ENCODE results near the gene NUP62CL. TPM values are rescaled to one million over a fixed set of nuclear protein-coding genes. Genes with fewer than 3 reads are reported as not detected.
A peak's percentile ranks its signal among the peaks of the same experiment; 100 is the strongest.
"Not testable (repeated sequence)": the region's sequence is repeated elsewhere in the genome, so short reads cannot be mapped to it uniquely, and the experiment has no call there.

Gene NUP62CL, protein sequence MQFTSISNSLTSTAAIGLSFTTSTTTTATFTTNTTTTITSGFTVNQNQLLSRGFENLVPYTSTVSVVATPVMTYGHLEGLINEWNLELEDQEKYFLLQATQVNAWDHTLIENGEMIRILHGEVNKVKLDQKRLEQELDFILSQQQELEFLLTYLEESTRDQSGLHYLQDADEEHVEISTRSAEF
- total RNA-seq = 0.46 TPM
- long read RNA-seq, partial matches to known transcripts = 0 of 1 reads
- long read RNA-seq, other reads (novel, unspliced or antisense) = 1 of 1 reads

GRCh38 chrX:107205770-107206696, at the start of gene NUP62CL, which contains the start of gene DNAAF6:
Gene NUP62CL, minus strand, starts transcription at chrX:107206433. Its CDS starts 31,287 bp downstream, at chrX:107175146.
Gene DNAAF6, plus strand, starts transcription at chrX:107206611. Its CDS starts 6,265 bp downstream, at chrX:107212876.
- DNase-seq (peak; percentile 63), ATAC-seq (ENCODE audit: poor library complexity) (peak; percentile 92)
- intact Hi-C loops (cut with DNase I) = no loop called here

- intact Hi-C loops (cut with DNase I) = no loop called here
- DNase-seq (no peak), ATAC-seq (ENCODE audit: poor library complexity) (no peak)
Measured at GRCh38 chrX:107228486-107228819, 22.2 kb upstream of the NUP62CL start.

DNA sequence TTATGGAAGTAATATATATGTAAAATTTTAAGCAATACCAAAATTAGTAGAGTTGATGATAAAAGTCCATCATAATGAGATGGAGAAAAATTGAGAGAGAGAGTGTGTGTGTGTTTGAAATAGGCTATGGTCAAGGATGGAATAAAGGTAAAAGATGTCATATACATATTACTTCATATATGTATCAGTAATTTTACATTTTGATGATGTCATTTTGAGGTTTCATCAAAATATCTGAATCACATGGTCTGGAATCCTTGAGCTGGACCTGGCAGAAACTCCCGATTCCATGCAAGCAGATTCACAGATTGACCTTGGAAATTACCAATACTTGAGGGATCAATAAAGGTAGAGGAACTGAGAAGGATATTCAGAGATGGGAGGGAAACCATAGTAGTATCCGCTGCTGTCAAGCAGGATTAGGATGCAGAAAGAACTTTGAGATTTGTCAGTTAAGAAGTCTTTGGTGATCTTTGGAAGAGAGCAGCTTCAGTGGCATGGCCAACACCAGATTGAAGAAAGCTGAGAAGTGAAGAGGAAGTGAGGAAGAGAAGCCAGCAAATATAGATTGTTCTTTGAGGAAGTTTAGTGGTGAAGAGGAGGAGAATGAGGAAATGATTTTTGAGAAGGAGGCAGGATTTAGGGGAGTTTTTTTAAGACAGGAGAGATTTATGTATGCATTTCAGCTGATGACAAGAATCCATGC, 21.7 kb upstream of the NUP62CL start:
- ATAC-seq (ENCODE audit: poor library complexity) = no peak
- DNase-seq = no peak
- intact Hi-C loops (cut with DNase I) = no loop called here

- DNase-seq = no peak
- intact Hi-C loops (cut with DNase I) = no loop called here
- ATAC-seq (ENCODE audit: poor library complexity) = no peak
Measured at GRCh38 chrX:107226757-107227156, 20.5 kb upstream of the NUP62CL start.

GRCh38 chrX:107213477-107213876, 7.2 kb upstream of the NUP62CL start:
- no peak for ATAC-seq (ENCODE audit: poor library complexity)
- intact Hi-C loops (cut with DNase I) = no loop called here
- no peak for DNase-seq

DNA sequence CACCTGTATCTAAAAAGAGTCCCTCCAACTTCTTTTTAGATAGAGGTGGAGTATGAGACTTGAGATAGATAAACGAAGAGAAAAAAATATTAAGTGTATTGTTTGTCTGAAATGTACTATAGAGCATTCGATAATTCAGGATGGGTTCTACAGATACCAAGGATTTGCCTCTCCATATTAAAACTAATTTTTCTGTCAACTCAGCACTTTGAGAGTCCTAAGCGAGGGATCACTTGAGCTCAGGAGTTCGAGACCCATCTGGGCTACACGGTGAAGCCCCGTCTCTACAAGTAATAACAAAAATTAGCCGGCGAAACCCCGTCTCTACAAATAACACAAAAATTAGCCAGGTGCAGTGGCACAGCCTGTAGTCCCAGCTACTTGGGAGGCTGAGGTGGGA, 1.7 kb upstream of the NUP62CL start:
- ATAC-seq (ENCODE audit: poor library complexity) = no peak
- intact Hi-C loops (cut with DNase I) = no loop called here
- no peak for DNase-seq

DNA sequence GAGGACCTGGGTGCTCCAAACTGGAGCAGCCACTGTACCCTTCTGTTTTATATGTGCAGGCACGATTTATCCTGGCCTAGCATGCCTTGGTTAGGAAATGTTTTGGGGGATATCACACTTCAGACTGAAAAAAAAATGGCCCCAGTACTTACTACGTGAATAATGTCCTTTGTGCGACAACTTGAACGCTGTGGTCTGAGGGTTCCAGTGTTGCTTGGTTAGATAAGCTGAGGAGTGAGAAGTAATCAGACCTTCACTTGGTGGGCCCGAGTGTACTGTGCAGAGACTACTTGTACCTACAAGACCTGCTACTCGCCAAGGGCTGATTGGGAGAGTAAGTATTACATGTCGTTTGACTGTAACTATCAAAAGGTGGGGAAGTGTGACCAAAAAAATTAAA, 856 bp upstream of the NUP62CL start:
- ATAC-seq (ENCODE audit: poor library complexity) (no peak), DNase-seq (no peak)
- intact Hi-C loops (cut with DNase I) = no loop called here

- intact Hi-C loops (cut with DNase I) = no loop called here
- DNase-seq (no peak), ATAC-seq (ENCODE audit: poor library complexity) (no peak)
Measured at GRCh38 chrX:107206697-107207065, 448 bp upstream of the NUP62CL start.

DNA sequence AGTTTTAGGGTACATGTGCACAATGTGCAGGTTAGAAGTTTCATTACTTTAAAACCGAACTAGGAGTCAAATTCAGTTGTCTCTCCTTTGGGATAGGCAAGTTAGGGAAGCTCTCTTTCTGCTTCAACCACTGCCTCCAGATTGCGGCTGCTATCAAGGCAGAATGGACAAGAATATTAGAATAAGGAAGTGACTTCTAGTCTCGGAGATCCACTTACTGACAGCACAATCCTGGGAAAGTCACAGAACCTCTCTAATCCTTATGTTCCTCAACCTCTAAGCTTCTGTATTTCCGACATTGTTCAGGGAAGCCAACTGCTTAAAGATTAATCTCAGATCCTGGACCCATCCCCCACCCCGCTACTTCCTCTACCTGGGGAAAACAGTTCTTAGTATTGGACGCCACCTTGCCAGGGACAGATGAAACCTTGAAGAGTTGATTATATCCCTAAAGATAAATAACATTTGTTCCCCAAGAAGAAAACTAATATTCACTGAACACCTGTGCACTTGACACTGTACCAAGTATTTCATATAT, 2.1 kb downstream of the NUP62CL start:
- DNase-seq (no peak), ATAC-seq (ENCODE audit: poor library complexity) (no peak)
- intact Hi-C loops (cut with DNase I) = no loop called here

DNA sequence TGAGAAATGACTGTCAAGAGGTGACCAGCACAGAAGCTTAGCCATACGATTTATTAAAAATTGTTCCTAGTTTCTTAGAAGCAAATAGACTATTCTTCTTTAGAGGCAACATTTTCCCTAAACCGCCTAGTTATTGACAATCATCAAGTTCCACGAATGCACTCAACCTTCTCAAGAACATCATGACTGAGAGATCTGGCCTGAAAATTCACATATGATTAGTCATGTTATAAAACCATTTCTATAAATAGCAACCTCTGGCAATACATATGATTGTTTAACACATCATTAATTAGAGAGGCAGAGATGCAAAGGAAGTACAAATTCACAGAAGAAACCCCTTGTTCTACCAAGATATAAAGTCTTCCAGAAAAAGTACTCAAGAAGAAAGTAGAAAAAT, 6.7 kb downstream of the NUP62CL start:
- DNase-seq (no peak), ATAC-seq (ENCODE audit: poor library complexity) (no peak)
- intact Hi-C loops (cut with DNase I) = no loop called here

- intact Hi-C loops (cut with DNase I); ATAC-seq (ENCODE audit: poor library complexity): not testable (repeated sequence)
Measured at GRCh38 chrX:107198074-107198473, 8.2 kb downstream of the NUP62CL start.

GRCh38 chrX:107197319-107197718, 8.9 kb downstream of the NUP62CL start:
- no peak for DNase-seq
- intact Hi-C loops (cut with DNase I) = no loop called here
- no peak for ATAC-seq (ENCODE audit: poor library complexity)

More at GRCh38 chrX:107198074-107198473, 8.2 kb downstream of the NUP62CL start:
- not testable (repeated sequence) for DNase-seq

DNA sequence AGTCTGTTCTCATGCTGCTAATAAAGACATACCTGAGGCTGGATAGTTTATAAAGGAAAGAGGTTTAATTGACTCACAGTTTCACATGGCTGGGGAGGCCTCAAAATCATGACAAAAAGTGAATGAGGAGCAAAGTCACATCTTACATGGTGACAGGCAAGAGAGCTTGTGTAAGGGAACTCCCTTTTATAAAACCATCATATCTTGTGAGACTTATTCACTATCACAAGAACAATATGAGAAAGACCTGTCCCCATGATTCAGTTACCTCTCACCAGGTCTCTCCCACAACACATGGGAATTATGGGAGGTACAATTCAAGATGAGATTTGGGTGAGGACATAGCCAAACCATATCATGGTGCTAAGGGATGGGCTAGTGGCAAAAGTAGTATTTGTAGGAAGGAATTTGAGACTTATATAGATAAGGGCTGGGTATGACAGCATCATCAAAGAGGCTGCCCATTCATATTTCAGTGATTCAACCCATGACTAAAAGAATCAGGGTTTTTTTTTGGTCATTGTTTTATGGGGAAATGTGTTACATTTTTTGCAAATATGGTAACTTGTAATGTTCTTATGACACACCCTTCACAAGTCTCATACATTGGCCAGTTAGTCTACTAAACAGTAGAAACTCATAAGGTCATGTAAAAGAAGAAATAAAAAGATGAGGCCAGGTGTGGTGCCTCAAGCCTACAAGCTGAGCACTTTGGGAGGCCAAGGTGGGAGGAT, 34.7 kb downstream of the NUP62CL start:
- ATAC-seq (ENCODE audit: poor library complexity) = no peak
- no peak for DNase-seq
- intact Hi-C loops (cut with DNase I) = no loop called here

DNA sequence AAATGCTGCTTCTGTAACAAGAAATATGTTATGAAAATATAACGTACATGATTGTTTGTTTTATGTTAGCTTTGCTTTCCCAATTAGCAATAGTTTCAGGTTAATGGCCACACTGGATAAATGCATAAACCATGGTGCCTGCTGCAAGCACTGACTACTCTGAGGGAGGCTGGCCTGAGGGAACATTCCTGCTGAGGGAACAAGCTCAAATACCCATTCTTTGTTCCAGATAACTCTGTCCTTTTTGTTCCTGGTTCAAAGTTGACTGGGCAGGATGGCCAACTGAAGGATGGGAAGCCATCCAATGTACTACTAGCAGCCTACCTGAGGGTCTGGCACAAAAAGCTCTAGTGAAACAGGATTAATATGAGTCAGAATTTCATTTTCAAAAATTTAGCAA, 37.5 kb downstream of the NUP62CL start:
- no peak for ATAC-seq (ENCODE audit: poor library complexity)
- DNase-seq = no peak
- intact Hi-C loops (cut with DNase I) = no loop called here

GRCh38 chrX:107168257-107168656, 38.0 kb downstream of the NUP62CL start:
- intact Hi-C loops (cut with DNase I) = no loop called here
- ATAC-seq (ENCODE audit: poor library complexity) (no peak), DNase-seq (no peak)

DNA sequence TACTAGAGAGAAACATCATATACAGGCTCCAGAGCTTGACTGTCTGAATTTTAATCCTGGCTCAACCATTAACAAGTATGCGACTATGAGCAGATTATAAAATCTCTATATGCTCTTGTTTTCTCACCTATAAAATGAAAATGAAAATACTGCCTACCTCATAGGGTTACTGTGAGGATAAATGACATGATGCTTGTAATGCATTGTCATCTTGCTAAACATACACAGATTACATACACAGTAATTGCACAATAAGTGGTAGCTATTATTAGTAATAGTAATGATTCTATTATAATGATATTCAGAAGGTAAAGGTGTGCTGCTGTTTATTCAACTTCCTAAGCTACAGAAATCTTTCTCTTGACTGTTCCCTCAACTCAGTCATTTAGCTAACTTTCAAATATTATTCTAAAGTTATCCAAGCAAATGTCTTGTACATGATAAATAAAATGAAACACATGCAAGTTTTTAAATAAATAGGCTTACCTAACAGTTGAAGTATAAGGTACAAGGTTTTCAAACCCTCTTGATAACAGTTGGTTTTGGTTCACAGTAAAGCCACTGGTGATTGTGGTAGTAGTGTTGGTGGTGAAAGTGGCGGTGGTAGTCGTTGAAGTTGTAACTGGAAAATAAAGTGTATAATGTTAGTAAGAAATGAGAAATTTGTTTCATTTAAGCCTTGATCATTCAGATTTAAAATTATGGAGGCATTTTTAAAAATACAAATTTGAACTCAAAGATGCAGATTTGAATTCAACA, 38.9 kb downstream of the NUP62CL start:
- DNase-seq = no peak
- ATAC-seq (ENCODE audit: poor library complexity) = no peak
- intact Hi-C loops (cut with DNase I) = no loop called here

DNA sequence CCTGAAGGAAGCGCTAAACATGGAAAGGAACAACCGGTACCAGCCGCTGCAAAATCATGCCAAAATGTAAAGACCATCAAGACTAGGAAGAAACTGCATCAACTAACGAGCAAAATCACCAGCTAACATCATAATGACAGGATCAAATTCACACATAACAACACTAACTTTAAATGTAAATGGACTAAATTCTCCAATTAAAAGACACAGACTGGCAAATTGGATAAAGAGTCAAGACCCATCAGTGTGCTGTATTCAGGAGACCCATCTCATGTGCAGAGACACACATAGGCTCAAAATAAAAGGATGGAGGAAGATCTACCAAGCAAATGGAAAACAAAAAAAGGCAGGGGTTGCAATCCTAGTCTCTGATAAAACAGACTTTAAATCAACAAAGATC, 48.6 kb downstream of the NUP62CL start:
- DNase-seq; intact Hi-C loops (cut with DNase I); ATAC-seq (ENCODE audit: poor library complexity): not testable (repeated sequence)

All from Right ventricle myocardium superior (tissue), 1 donor.